HUES6 (cell line): ENCODE results near the gene MGAT5B.
A peak's percentile ranks its signal among the peaks of the same experiment; 100 is the strongest.
"Not testable (repeated sequence)": the region's sequence is repeated elsewhere in the genome, so short reads cannot be mapped to it uniquely, and the experiment has no call there.

ENCODE experiments used
- H3K27ac ChIP-seq: 2 replicates; pipeline ENCODE4 v1.7.0; 2013; ENCODE audit warnings: low read depth, mild to moderate bottlenecking, low read length, inconsistent platforms
- H3K27me3 ChIP-seq: 2 replicates; pipeline ENCODE4 v1.6.1; 2013; ENCODE audit warnings: low read length; ENCODE audit not compliant: control insufficient read depth, insufficient read depth
- H3K36me3 ChIP-seq: 2 replicates; pipeline ENCODE4 v1.6.1; 2013; ENCODE audit warnings: low read length; ENCODE audit not compliant: control insufficient read depth, insufficient read depth
- H3K4me1 ChIP-seq: 2 replicates; pipeline ENCODE4 v1.6.1; 2013; ENCODE audit warnings: low read length; ENCODE audit not compliant: control insufficient read depth, insufficient read depth
- H3K4me3 ChIP-seq: 2 replicates; pipeline ENCODE4 v1.5.1; 2013; ENCODE audit warnings: low read depth, low read length
- H3K9ac ChIP-seq: one replicate; pipeline ENCODE4 v1.6.1; 2013; ENCODE audit warnings: mild to moderate bottlenecking, low read length
- H3K9me3 ChIP-seq: 2 replicates; pipeline ENCODE4 v1.6.1; 2013; ENCODE audit warnings: low read depth, low read length; ENCODE audit not compliant: control insufficient read depth, insufficient read depth

Gene MGAT5B

DNA sequence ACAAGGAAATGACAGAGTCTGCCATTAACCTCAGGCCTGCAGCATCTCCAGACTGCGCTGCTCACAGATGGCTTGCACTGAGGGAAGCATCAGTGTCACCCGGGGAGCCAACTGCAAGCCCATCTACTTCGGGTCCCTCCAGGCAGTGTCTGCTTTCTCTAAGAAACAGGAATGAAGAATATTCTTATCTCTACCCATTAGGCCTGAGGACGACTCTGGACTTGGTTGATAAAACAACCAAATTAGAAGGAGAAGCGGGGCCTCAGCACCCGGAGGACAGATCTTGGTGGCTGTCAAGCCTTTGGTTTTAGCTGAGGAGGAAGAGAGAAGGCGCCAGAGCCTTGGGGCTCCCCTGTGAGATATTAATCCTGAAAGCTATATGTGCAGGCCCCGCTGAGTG is 19.5 kb upstream of the MGAT5B start:
- Histone ChIP-seq H3K9ac (no peak overlapping the region), H3K4me1 (peaks cover 14% of the 10 kb centered on the region), H3K27me3 (no peaks in the 10 kb centered on the region; the same call in 1 of the 2 replicates)

DNA sequence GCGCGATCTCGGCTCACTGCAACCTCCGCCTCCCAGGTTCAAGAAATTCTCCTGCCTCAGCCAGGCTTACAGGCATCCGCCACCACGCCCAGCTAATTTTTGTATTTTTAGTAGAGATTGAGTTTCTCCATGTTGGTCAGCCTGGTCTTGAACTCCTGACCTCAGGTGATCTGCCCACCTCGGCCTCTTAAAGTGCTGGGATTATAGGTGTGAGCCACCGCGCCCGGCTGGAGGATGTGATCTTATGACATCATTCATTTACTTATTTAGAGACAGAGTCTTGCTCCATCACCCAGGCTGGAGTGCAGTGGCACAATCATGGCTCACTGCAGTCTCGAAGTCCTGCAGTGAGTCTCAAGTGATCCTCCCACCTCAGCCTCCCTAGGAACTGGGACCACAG is 19.0 kb upstream of the MGAT5B start:
- peaks cover 11% of the 10 kb centered on the region for H3K4me1 ChIP-seq
- not testable (repeated sequence) for H3K36me3 ChIP-seq, H3K4me3 ChIP-seq, H3K9ac ChIP-seq, H3K27me3 ChIP-seq, H3K27ac ChIP-seq, H3K9me3 ChIP-seq

More for the DNA sequence above, 19.5 kb upstream of the MGAT5B start:
- Histone ChIP-seq H3K4me3 (no peak overlapping the region), H3K9me3 (no peaks in the 10 kb centered on the region), H3K36me3 (no peaks in the 10 kb centered on the region), H3K27ac (no peak overlapping the region)

DNA sequence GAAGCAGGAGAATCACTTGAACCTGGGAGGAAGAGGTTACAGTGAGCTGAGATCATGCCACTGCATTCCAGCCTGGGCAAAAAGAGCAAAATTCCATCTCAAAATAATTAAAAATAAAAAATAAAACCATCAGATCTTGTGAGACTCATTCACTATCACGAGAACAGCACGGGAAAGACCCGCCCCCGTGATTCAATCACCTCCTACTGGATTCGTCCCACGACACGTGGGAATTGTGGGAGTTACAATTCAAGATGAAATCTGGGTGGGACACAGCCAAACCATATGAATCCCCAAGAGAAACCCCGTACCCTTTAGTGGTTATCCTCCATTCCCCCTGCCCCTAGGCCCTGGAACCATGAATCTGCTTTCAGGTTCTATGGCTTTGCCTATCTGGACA is 15.4 kb upstream of the MGAT5B start:
- Histone ChIP-seq H3K4me3 (no peak overlapping the region), H3K4me1 (peaks cover 3% of the 10 kb centered on the region; the same call in 1 of the 2 replicates), H3K9me3 (no peaks in the 10 kb centered on the region), H3K9ac (no peak overlapping the region), H3K36me3 (no peaks in the 10 kb centered on the region), H3K27me3 (no peaks in the 10 kb centered on the region), H3K27ac (no peak overlapping the region)

DNA sequence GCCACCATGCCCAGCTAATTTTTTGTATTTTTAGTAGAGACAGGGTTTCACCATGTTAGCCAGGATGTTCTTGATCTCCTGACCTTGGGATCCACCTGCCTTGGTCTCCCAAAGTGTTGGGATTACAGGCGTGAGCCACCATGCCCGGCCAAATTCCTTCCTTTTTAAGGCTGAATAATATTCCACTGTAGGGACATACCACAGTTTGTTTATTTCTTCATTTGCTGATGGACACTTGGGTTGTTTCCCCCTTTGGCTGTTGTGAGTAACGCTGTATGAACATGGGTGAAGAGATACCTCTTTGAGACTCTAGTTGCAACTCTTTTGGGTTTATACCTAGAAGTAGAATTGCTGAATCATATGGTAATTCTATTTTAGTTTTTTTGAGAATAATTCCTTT is 13.1 kb upstream of the MGAT5B start:
- H3K4me3 ChIP-seq = no peak overlapping the region
- H3K27me3 ChIP-seq = no peaks in the 10 kb centered on the region
- peaks cover 3% of the 10 kb centered on the region; the same call in 1 of the 2 replicates for H3K4me1 ChIP-seq

DNA sequence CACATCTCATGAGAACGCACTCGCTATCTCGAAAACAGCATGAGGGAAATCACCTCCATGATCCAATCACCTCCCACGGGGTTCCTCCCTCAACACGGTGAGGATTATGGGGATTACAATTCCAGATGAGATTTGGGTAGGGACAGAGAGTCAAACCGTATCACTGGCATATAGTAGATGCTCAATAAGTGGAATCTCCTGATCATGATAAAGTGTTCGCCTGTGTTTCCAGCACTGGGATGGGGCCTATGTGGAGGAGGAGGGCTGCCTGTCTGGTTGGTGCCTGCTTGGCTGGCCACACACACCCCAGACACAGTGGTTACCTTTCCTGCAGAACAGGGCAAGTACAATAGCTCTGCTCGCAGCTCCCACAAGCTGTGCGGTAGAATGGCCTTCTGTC is 6.1 kb upstream of the MGAT5B start:
- Histone ChIP-seq H3K9ac (no peak overlapping the region), H3K9me3 (no peaks in the 10 kb centered on the region), H3K27me3 (no peaks in the 10 kb centered on the region), H3K36me3 (no peaks in the 10 kb centered on the region), H3K27ac (no peak overlapping the region), H3K4me3 (no peak overlapping the region), H3K4me1 (peaks cover 2% of the 10 kb centered on the region; the same call in 1 of the 2 replicates)

More for the DNA sequence above, 13.1 kb upstream of the MGAT5B start:
- Histone ChIP-seq H3K9ac (no peak overlapping the region), H3K27ac (no peak overlapping the region), H3K36me3 (no peaks in the 10 kb centered on the region), H3K9me3 (no peaks in the 10 kb centered on the region)

DNA sequence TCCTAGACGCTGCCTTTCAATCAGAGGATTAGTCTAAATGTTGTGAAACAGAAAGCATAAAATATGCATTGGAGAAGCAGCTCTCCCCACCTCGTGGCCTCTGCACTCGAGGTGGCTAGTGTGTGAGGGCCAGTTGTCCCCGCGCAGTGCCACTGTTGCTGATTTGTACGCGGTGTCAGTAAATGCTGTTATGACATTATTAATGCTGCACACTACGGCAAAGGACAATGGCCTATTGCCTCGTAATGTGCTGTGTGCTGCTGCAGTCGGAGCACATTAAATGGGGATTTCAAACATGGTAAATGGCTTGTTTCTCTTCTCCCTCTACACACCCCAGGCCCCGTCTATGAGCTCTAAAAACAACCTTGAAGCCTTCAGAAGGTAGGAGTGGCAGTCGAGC is 5.7 kb upstream of the MGAT5B start:
- Histone ChIP-seq H3K27ac (no peak overlapping the region), H3K36me3 (no peaks in the 10 kb centered on the region), H3K9ac (no peak overlapping the region), H3K4me3 (no peak overlapping the region), H3K4me1 (peaks cover 5% of the 10 kb centered on the region), H3K27me3 (no peaks in the 10 kb centered on the region), H3K9me3 (no peaks in the 10 kb centered on the region)

DNA sequence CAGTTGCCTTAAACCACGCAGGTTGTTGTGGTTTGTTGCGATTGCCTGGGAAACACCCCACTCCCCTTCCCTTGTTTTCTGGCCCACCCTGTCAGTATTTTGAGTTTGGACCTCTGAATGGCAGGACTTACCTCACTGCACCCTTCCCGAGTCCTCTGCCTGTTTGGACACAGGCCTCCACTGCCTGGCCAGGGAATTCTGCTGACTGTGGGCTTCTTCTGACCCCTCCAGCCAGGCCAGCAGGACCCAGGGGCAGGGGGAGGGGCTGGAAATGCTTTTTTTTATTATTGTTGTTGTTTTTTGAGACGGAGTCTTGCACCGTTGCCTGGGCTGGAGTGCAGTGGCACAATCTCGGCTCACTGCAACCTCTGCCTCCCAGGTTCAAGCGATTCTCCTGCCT is 4.2 kb upstream of the MGAT5B start:
- H3K36me3 ChIP-seq = no peaks in the 10 kb centered on the region
- H3K27me3 ChIP-seq = peaks cover 10% of the 10 kb centered on the region
- no peaks in the 10 kb centered on the region for H3K9me3 ChIP-seq
- H3K4me1 ChIP-seq = peaks cover 10% of the 10 kb centered on the region
- H3K4me3 ChIP-seq = no peak overlapping the region
- no peak overlapping the region for H3K27ac ChIP-seq
- H3K9ac ChIP-seq = no peak overlapping the region

DNA sequence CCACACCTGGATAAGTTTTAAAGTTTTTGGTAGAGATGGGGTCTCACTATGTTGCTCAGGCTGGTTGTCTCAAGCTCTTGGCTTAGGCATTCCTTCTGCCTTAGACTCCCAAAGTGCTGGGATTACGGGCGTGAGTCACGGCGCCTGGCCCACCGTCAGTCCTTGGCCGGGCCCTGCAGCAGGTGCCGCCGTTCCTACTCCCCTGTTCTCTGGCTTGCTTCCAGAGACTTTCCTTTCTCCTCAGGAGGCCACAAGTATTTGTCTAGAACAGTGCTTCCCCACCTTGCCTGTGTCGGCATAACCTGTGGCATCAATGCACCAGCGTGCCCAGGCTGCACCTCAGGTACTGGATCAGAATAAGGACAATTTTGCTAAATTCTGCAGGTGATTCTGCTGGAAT is 3.0 kb upstream of the MGAT5B start:
- no peaks in the 10 kb centered on the region for H3K36me3 ChIP-seq
- H3K4me3 ChIP-seq = no peak overlapping the region
- peaks cover 22% of the 10 kb centered on the region for H3K27me3 ChIP-seq
- H3K9me3 ChIP-seq = no peaks in the 10 kb centered on the region
- no peak overlapping the region for H3K9ac ChIP-seq
- H3K27ac ChIP-seq = no peak overlapping the region
- H3K4me1 ChIP-seq = peaks cover 10% of the 10 kb centered on the region

DNA sequence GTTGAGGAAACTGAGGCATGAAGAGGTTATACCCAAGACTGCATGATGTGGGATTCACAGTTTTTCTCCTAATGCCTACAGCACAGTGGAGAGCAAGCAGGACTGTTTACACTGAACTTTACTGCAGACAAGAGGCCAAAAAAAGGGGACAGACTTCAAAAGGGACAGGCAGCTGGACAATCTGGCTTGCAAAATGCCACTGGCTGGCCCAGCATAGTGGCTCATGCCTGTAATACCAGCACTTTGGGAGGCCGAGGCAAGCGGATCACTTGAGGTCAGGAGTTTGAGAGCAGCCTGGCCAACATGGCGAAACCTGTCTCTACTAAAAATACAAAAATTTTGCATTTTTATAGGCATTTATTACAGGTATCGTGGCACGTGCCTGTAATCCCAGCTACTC is 2.0 kb upstream of the MGAT5B start:
- no peak overlapping the region for H3K27ac ChIP-seq
- H3K4me1 ChIP-seq = peaks cover 10% of the 10 kb centered on the region
- H3K36me3 ChIP-seq = no peaks in the 10 kb centered on the region
- no peaks in the 10 kb centered on the region for H3K9me3 ChIP-seq
- peaks cover 32% of the 10 kb centered on the region for H3K27me3 ChIP-seq
- no peak overlapping the region for H3K9ac ChIP-seq
- H3K4me3 ChIP-seq = no peak overlapping the region

DNA sequence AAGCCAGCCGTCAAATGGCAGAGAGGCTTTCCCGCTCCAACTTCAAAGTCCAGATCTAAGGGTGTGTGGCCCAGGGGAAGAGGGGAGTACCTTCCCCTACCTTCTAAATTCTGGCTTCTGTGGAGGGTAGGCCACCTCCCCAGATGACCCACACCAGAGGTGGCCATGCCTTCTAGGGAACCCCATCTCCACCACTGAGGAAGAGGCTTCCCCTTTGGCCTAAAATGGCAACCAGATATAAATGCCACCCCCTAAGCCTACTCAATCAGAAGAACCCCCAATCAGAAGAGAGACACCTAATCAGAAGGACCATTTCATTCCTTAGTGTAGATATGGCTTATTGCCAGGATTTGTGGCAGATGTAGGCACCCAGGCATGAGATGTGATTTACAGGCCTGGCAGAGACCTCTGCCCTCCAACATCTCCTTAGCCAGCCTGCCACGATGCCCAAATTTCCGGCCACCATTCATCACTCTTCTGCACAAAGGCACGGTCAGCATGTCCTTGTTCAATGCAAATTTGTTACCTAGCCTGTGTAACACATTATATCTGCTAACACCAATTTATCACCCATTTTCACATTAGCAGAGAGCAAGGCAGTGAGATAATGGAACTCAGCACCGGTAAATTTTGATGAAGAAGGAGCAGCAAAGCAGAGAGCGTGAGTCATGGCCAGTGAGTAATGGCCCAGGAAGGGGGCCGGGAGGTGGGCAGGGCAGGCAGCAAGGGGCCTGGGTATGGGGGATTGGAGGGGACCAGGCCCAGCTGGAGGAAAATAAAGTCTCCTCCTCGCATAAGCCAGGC is 1.2 kb upstream of the MGAT5B start:
- Histone ChIP-seq H3K4me3 (peak overlapping the region; percentile 63; the same call in 1 of the 2 replicates), H3K36me3 (no peaks in the 10 kb centered on the region), H3K9ac (no peak overlapping the region), H3K9me3 (no peaks in the 10 kb centered on the region), H3K27me3 (peaks cover 32% of the 10 kb centered on the region), H3K4me1 (peaks cover 10% of the 10 kb centered on the region), H3K27ac (no peak overlapping the region)

DNA sequence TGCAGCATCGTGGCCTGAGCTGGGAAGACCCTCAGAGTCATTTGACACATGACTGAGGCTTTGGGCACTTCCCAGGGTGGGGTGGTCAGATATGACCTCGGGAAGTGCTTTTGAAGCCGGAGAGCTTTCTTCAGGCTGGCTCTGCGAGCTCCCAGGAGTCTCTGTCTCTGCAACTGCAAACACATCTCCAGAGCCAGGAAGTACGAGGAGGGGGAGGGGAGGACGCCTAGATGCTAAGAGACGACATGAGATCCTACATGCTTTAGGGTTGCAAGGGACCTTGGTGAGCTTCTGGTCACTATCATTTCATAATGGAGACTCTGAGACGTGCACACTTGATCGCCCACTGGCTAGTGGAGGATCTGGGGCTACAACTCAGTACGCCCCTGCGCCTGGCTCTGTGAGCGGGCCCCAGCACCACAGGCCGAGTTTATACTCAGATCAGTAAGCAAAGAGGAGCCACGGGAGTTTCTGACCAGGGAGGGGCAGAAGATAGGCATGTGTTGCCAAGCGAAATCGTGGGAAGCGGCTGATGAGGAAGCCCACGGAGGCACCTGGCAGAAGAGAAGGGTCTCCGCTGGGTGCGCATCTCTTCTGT is 527 bp upstream of the MGAT5B start:
- H3K4me1 ChIP-seq = peaks cover 10% of the 10 kb centered on the region
- peak overlapping the region; percentile 59 for H3K9ac ChIP-seq
- H3K27ac ChIP-seq = no peak overlapping the region

More for the DNA sequence above, 527 bp upstream of the MGAT5B start:
- H3K27me3 ChIP-seq = peaks cover 32% of the 10 kb centered on the region
- no peaks in the 10 kb centered on the region for H3K36me3 ChIP-seq
- H3K9me3 ChIP-seq = no peaks in the 10 kb centered on the region
- H3K4me3 ChIP-seq = peak overlapping the region; percentile 63
